Erythroblast (primary cell): ENCODE measurements around the gene CAMKK1.

ENCODE experiments used
- GATA1 ChIP-seq: IDR thresholded peaks from 2 replicates; pipeline ENCODE4 v1.6.1; 2011; ENCODE audit warnings: low read depth, mild to moderate bottlenecking, control low read depth, low read length, moderate library complexity
- POLR2A ChIP-seq: IDR thresholded peaks from 2 replicates; pipeline ENCODE4 v1.6.1; 2011; ENCODE audit warnings: mild to moderate bottlenecking, low read length

DNA sequence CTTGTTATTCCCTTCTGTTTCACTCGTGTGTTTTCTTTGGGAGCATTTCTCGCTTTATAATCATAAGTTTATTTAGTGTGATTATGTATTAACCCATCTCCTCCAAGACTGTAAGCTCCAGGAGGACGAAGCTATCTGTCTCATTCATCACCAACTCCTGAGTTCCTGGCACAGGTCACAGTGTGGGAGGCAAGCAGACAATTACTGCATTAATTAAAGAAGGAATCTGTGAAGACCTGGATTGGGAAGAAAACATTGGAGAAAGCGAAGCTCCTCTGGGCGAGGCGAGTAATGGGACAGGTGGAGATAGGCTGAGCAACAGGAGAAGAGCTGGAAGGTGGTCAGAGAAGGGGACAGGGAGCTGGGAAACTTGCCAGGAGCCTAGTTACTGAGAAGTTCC, 7.8 kb upstream of the CAMKK1 start:
- no peak for TF ChIP-seq POLR2A
- no peak for TF ChIP-seq GATA1
